K562 (cell line): Measurements from ENCODE around the gene CLEC4A. TPM values are rescaled to one million over a fixed set of nuclear protein-coding genes. Genes with fewer than 3 reads are reported as not detected.

Experiments
- ATAC-seq: fragments of 200-7000 bp; cut with Tn5 transposase; 3 replicates; pipeline ENCODE4 v1.9.1; 2020; ENCODE audit warnings: moderate library complexity
- BruUV-seq: library from RNA; stranded (reverse); fragments of 400-500 nt; replicated peaks from 2 replicates; lab custom pipeline; 2021; lab: Mats Ljungman, UMichigan
- CTCF ChIA-PET: fragments of 300-600 bp; formaldehyde crosslinking; extraction: SDS; loops from one replicate; lab custom pipeline; 2021; ENCODE audit warnings: low intra/inter-chr PET ratio; lab: Yijun Ruan, JAX
- POLR2A ChIA-PET: fragments of 300-600, 350-650 bp; sonication (Branson Sonifier 250); formaldehyde crosslinking; extraction: SDS; loops from one replicate; lab custom pipeline; 2021; ENCODE audit warnings: antibody characterized with exemption, inconsistent platforms; lab: Yijun Ruan, JAX
- DNase-seq, 4 experiments: peaks; one replicate each; pipeline versions ENCODE4 v3.0.0 to v3.0.0-alpha.2; 2011 to 2018; ENCODE audit warnings: low spot score in 3 of 4, mixed read lengths in 3 of 4; ENCODE audit errors: extremely low read depth in 1 of 4
- FAIRE-seq: peaks from 2 replicates; lab custom pipeline; 2011; peaks lifted over from hg19 to GRCh38; lab: Jason Lieb, UNC
- H2AFZ ChIP-seq: 2 replicates; pipeline ENCODE4 v1.6.0; 2011; ENCODE audit warnings: low read depth, low read length, control low read depth, inconsistent platforms
- H3K27ac ChIP-seq: fragments of 200-600 bp; 3 replicates; pipeline ENCODE4 v1.8.0; 2011; ENCODE audit warnings: low read depth, mild to moderate bottlenecking, control low read depth, inconsistent platforms, low read length, moderate library complexity, mixed read lengths; ENCODE audit errors: extremely low read depth
- H3K27me3 ChIP-seq, 2 experiments: fragments of 300-600 bp in 1 of 2; 2 replicates in 1 of 2; 3 replicates in 1 of 2; pipeline versions ENCODE4 v1.6.0 to v1.8.0; 2011; ENCODE audit warnings: inconsistent platforms in 2 of 2, low read length in 2 of 2, mild to moderate bottlenecking in 1 of 2, mixed read lengths in 1 of 2, moderate library complexity in 1 of 2; ENCODE audit not compliant: control insufficient read depth in 2 of 2, insufficient read depth in 2 of 2
- H3K36me3 ChIP-seq: fragments of 300-600 bp; 3 replicates; pipeline ENCODE4 v1.8.0; 2011; ENCODE audit warnings: mild to moderate bottlenecking, low read length, inconsistent platforms; ENCODE audit not compliant: control insufficient read depth, insufficient read depth
- H3K4me1 ChIP-seq, 2 experiments: fragments of 200-600 bp in 1 of 2; replicated peaks in 1 of 2; 2 replicates in 1 of 2; 3 replicates in 1 of 2; pipeline versions ENCODE4 v1.5.1 to v1.8.0; 2011; ENCODE audit warnings: inconsistent platforms in 2 of 2, low read length in 2 of 2, mild to moderate bottlenecking in 1 of 2, mixed read lengths in 1 of 2, moderate library complexity in 1 of 2; ENCODE audit not compliant: control insufficient read depth in 2 of 2, insufficient read depth in 2 of 2
- H3K4me2 ChIP-seq: 2 replicates; pipeline ENCODE4 v1.6.1; 2011; ENCODE audit warnings: low read length, control low read depth, inconsistent platforms, mixed read lengths; ENCODE audit not compliant: insufficient read depth
- H3K4me3 ChIP-seq: fragments of 200-600 bp; sonication (generic), shearing (Covaris generic); 2 replicates; pipeline ENCODE4 v1.5.1; 2016; ENCODE audit warnings: control low read depth, inconsistent platforms
- H3K79me2 ChIP-seq: fragments of 200-600 bp; 3 replicates; pipeline ENCODE4 v1.8.0; 2011; ENCODE audit warnings: low read length, inconsistent platforms; ENCODE audit not compliant: control insufficient read depth, insufficient read depth
- H3K9ac ChIP-seq, 2 experiments: 2 replicates each; pipeline versions ENCODE4 v1.6.0 to v1.6.1; 2011; ENCODE audit warnings: low read depth in 2 of 2, low read length in 2 of 2, control low read depth in 1 of 2, inconsistent platforms in 1 of 2, mild to moderate bottlenecking in 1 of 2, mixed read lengths in 1 of 2; ENCODE audit not compliant: insufficient read depth in 1 of 2
- H3K9me1 ChIP-seq: one replicate; pipeline ENCODE4 v1.6.0; 2011; ENCODE audit warnings: inconsistent platforms, mild to moderate bottlenecking, low read length, moderate library complexity; ENCODE audit not compliant: control insufficient read depth, insufficient read depth
- H3K9me3 ChIP-seq: replicated peaks from 2 replicates; pipeline ENCODE4 v1.5.1; 2011; ENCODE audit warnings: low read depth, low read length, inconsistent platforms; ENCODE audit not compliant: control insufficient read depth, insufficient read depth
- H4K20me1 ChIP-seq: replicated peaks from 2 replicates; pipeline ENCODE4 v1.6.1; 2011; ENCODE audit warnings: low read length, inconsistent platforms, mixed read lengths; ENCODE audit not compliant: control insufficient read depth, insufficient read depth
- CEBPB ChIP-seq: fragments of 450-650 bp; IDR thresholded peaks from 2 replicates; pipeline ENCODE4 v1.6.1; 2016; ENCODE audit warnings: missing genetic modification characterization, missing compliant biosample characterization
- GMEB1 ChIP-seq: fragments of 250-450 bp; sonication (Bioruptor Pico); IDR thresholded peaks from 2 replicates; pipeline ENCODE4 v1.4.0; 2020; ENCODE audit warnings: mild to moderate bottlenecking
- HDAC8 ChIP-seq: fragments of 450-650 bp; IDR thresholded peaks from 2 replicates; pipeline ENCODE4 v1.6.1; 2016; ENCODE audit warnings: mild to moderate bottlenecking, missing genetic modification characterization, moderate library complexity, missing compliant biosample characterization
- MAFG ChIP-seq: fragments of 450-650 bp; conservative IDR thresholded peaks from 2 replicates; pipeline ENCODE4 v1.6.1; 2016; ENCODE audit warnings: missing genetic modification characterization, missing compliant biosample characterization
- PKNOX1 ChIP-seq: fragments of 450-650 bp; IDR thresholded peaks from 2 replicates; pipeline ENCODE4 v1.6.1; 2016
- SMARCC2 ChIP-seq: fragments of 450-650 bp; IDR thresholded peaks from 2 replicates; pipeline ENCODE4 v1.6.1; 2017; ENCODE audit warnings: antibody characterized with exemption, moderate library complexity, mild to moderate bottlenecking, low read depth
- SP2 ChIP-seq: IDR thresholded peaks from 2 replicates; pipeline ENCODE4 v1.6.1; 2011; ENCODE audit warnings: mild to moderate bottlenecking, low read depth, low read length, moderate library complexity; ENCODE audit not compliant: poor library complexity, severe bottlenecking; ENCODE audit errors: extremely low read depth
- TFE3 ChIP-seq: fragments of 450-650 bp; formaldehyde crosslinking; IDR thresholded peaks from 2 replicates; pipeline ENCODE4 v1.4.0; 2020; ENCODE audit warnings: mild to moderate bottlenecking, mixed read lengths
- UBTF ChIP-seq, 2 experiments: IDR thresholded peaks; 2 replicates each; pipeline ENCODE4 v1.6.1; 2012; ENCODE audit warnings: improper control_type of control experiment in 2 of 2, low read depth in 2 of 2, low read length in 2 of 2, borderline replicate concordance in 1 of 2
- ZNF232 ChIP-seq: sonication (generic); formaldehyde crosslinking; IDR thresholded peaks from 2 replicates; pipeline ENCODE4 v1.8.0; 2022; ENCODE audit warnings: mild to moderate bottlenecking, missing genetic modification reagents
- ZNF311 ChIP-seq: fragments of 250-450 bp; sonication (Bioruptor Pico); IDR thresholded peaks from 2 replicates; pipeline ENCODE4 v1.4.0; 2020; ENCODE audit warnings: mild to moderate bottlenecking, moderate library complexity
- WGBS: fragments of 100-300 bp; shearing (Covaris generic); methylation state at CpG from one replicate; pipeline ENCODE4 v1.1.6; 2016; ENCODE audit warnings: low coverage, mixed read lengths; ENCODE audit not compliant: insufficient coverage; ENCODE audit errors: missing lambda C conversion rate; 5-methylcytosine and 5-hydroxymethylcytosine counted together
- in situ Hi-C: fragments of 300-500 bp; cut with MboI; formaldehyde crosslinking; loops from 4 replicates; pipeline ENCODE4 v1.15.0; 2018; ENCODE audit warnings: inconsistent platforms, mixed read lengths
- intact Hi-C: fragments of 100-400 bp; cut with micrococcal nuclease; formaldehyde crosslinking; loops from 2 replicates; pipeline ENCODE4 v1.14.2; 2022
- polyA plus RNA-seq, 8 experiments: library from polyadenylated mRNA; depleted of rRNA in 4 of 8; stranded (reverse) in 5 of 8; unstranded in 3 of 8; fragments of >200 nt; fragmentation: Nextera tagmentation in 2 of 8; fragmentation: Illumina TruSeq in 1 of 8; extraction: Ambion mirVana in 2 of 8; extraction: Trizol in 1 of 8; gene quantifications; 2 replicates each; pipeline versions ENCODE4 v1.2.1 to v1.2.3, GENCODE V29; 2011 to 2014; ENCODE audit warnings: inconsistent platforms in 1 of 8, missing spikeins in 1 of 8
- total RNA-seq, 7 experiments: library from RNA; depleted of rRNA in 6 of 7; stranded (reverse); fragments of >200 nt in 6 of 7; fragmentation: Illumina TruSeq in 2 of 7; extraction: Trizol in 2 of 7; gene quantifications; 2 replicates each; pipeline versions ENCODE4 v1.2.1 to v1.2.3, GENCODE V29; 2011 to 2021; ENCODE audit warnings: low replicate concordance in 1 of 7

Gene CLEC4A
- total and polyA plus RNA-seq, 9 of the 15 experiments (the other 6 are each of a cell fraction or from before 2014, with no cell fraction given): 0.06 to 0.27 (median 0.18) TPM; not detected in 5

- no peaks in the 10 kb centered on the region for H3K79me2 ChIP-seq
- H3K4me3 ChIP-seq: no peak within 1 kb of the TSS
- H3K27ac ChIP-seq: peak within 1 kb of the TSS; percentile 60; the same call in 1 of the 3 replicates
- DNase-seq (peak in 1 of 4 experiments; percentile 24), FAIRE-seq (peak; percentile 59), ATAC-seq (no peak)
- H2AFZ ChIP-seq: peak within 1 kb of the TSS; percentile 75
- H4K20me1 ChIP-seq: no peaks in the 10 kb centered on the region
- H3K4me1 ChIP-seq: peaks cover 0 to 6% of the 10 kb centered on the region in 2 experiments; a peak in 2 of 5 replicates
- BruUV-seq: no TSS peak
- ChIA-PET POLR2A (no interaction called here), CTCF (no interaction called here)
- no peak within 1 kb of the TSS; a peak in 1 of 4 replicates for H3K9ac ChIP-seq
- intact Hi-C loops (no loop called here), in situ Hi-C loops (no loop called here)
- 4% methylated on average over 3 of the region's 3 CpGs for WGBS
- no peaks in the 10 kb centered on the region for H3K9me1 ChIP-seq
- no peaks in the 10 kb centered on the region for H3K36me3 ChIP-seq
- no peaks in the 10 kb centered on the region for H3K27me3 ChIP-seq
- H3K9me3 ChIP-seq: no peaks in the 10 kb centered on the region
- peak within 1 kb of the TSS; percentile 30; the same call in 1 of the 2 replicates for H3K4me2 ChIP-seq
- TF ChIP-seq CEBPB (tag) (0 out of 2 replicates have a peak, but pooled peaks have one; percentile 7), ZNF311 (CRISPR knock-in tag) (no peak), TFE3 (CRISPR knock-in tag) (no peak), PKNOX1 (peak; percentile 51; the same call in 1 of the 2 replicates), UBTF (IDR thresholded peaks at IDR 0.05; ENCODE audit: borderline replicate concordance in 1 of 2, low read depth in 2 of 2, low read length in 2 of 2) (no peak), ZNF232 (CRISPR knock-in tag) (no peak), HDAC8 (no peak), SMARCC2 (no peak; the same call in 1 of the 2 replicates), GMEB1 (CRISPR knock-in tag) (no peak), SP2 (no peak), MAFG (peak; percentile 68)
Observed at GRCh38 chr12:8156845-8157244, 33.4 kb downstream of the CLEC4A start, which contains the start of gene ZNF705A. ZNF705A (plus strand) TSS chr12:8157015; CDS start chr12:8172626, 15,611 bp downstream.
